Karpas-422 (cell line): Measurements from ENCODE around the gene HOXC11. TPM values are rescaled to one million over a fixed set of nuclear protein-coding genes. Genes with fewer than 3 reads are reported as not detected.

Experiments used
- DNase-seq: peaks from one replicate; pipeline ENCODE4 v3.0.0-alpha.2; 2015
- H2AFZ ChIP-seq: fragments of 200-600 bp; sonication (generic); 2 replicates; pipeline ENCODE4 v1.6.1; 2014; ENCODE audit warnings: antibody characterized with exemption, low read length, mixed read lengths
- H3K27ac ChIP-seq: fragments of 200-600 bp; sonication (generic); 2 replicates; pipeline ENCODE4 v1.5.1; 2014; ENCODE audit warnings: mild to moderate bottlenecking, low read length, moderate library complexity
- H3K27me3 ChIP-seq: fragments of 200-600 bp; sonication (generic); 2 replicates; pipeline ENCODE4 v1.6.1; 2014; ENCODE audit warnings: low read length, mixed read lengths
- H3K36me3 ChIP-seq: fragments of 200-600 bp; sonication (generic); 2 replicates; pipeline ENCODE4 v1.6.1; 2014; ENCODE audit warnings: low read length, mixed read lengths; ENCODE audit not compliant: insufficient read depth
- H3K4me1 ChIP-seq: fragments of 200-600 bp; sonication (generic); 2 replicates; pipeline ENCODE4 v1.6.1; 2014; ENCODE audit warnings: mild to moderate bottlenecking, low read length, mixed read lengths
- H3K4me2 ChIP-seq: fragments of 200-600 bp; sonication (generic); 2 replicates; pipeline ENCODE4 v1.6.1; 2014; ENCODE audit warnings: low read length, low read depth, mild to moderate bottlenecking; ENCODE audit not compliant: poor library complexity, severe bottlenecking
- H3K4me3 ChIP-seq: fragments of 200-600 bp; sonication (generic); 2 replicates; pipeline ENCODE4 v1.5.1; 2014; ENCODE audit warnings: mild to moderate bottlenecking, antibody characterized with exemption, low read length, mixed read lengths
- H3K79me2 ChIP-seq: fragments of 200-600 bp; sonication (generic); 2 replicates; pipeline ENCODE4 v1.6.1; 2014; ENCODE audit warnings: mild to moderate bottlenecking, low read length, mixed read lengths
- H3K9ac ChIP-seq: fragments of 200-600 bp; sonication (generic); 2 replicates; pipeline ENCODE4 v1.6.0; 2014; ENCODE audit warnings: low read length
- H3K9me2 ChIP-seq: fragments of 200-600 bp; sonication (generic), shearing (Covaris generic); replicated peaks from 2 replicates; pipeline ENCODE4 v1.6.0; 2014; ENCODE audit warnings: mild to moderate bottlenecking, low read length, moderate library complexity; ENCODE audit not compliant: insufficient read depth
- H3K9me3 ChIP-seq: fragments of 300-700, 200-600 bp; sonication (generic); 2 replicates; pipeline ENCODE4 v1.6.1; 2014; ENCODE audit warnings: low read length, mixed read lengths
- H4K20me1 ChIP-seq: fragments of 200-600 bp; sonication (generic); 2 replicates; pipeline ENCODE4 v1.6.1; 2014; ENCODE audit warnings: mild to moderate bottlenecking, antibody characterized with exemption, low read length, low read depth; ENCODE audit not compliant: insufficient read depth
- total RNA-seq: library from RNA; depleted of rRNA; stranded (reverse); fragments of >200 nt; shearing (Covaris generic); gene quantifications from 2 replicates; pipeline ENCODE4 v1.2.3, GENCODE V29; 2014; ENCODE audit warnings: low replicate concordance

HOXC11 gene
- total RNA-seq, 1 experiment from 2014 or later = not detected

DNA sequence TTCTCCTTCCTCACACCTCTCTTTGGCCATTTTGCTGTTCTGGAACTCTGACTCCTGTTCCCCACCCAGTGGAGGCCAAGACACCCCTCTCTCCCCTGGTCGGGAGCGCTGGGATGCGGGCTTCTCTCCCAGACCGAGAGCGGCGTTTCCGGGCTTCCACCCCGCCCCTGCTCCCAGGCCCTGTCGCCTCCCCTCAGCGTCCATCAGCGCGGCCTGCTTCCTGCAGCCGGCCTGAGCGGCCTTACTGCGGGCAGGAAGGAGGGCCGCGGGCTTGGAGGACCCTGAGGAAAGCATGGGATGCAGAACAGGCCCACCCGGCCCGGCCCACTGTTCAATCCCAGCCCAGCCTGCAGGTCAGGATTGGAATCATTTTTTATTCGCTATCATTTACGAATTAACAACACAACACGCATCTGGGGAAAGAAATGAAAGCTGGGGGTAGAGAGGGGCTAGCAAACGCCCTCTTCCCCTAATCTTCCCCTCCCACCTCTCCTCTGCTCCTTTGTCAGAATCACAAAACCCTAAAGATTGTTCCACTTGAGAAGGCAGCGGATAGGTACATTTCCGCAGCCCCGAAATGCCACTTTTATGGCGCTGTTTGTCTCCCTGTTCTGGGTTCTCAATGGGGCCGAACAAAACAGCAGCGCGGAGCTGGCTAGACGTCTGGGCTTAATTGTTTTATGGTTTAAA, 32.1 kb downstream of the HOXC11 start:
- no peak overlapping the region for H3K4me3 ChIP-seq
- H3K4me2 ChIP-seq = no peak overlapping the region
- no peaks in the 10 kb centered on the region for H3K27me3 ChIP-seq
- no peaks in the 10 kb centered on the region for H3K36me3 ChIP-seq
- H3K27ac ChIP-seq = no peak overlapping the region
- no peaks in the 10 kb centered on the region for H3K9me3 ChIP-seq
- peaks cover 8% of the 10 kb centered on the region for H3K4me1 ChIP-seq
- no peak overlapping the region for H3K9ac ChIP-seq
- DNase-seq = no peak
- no peaks in the 10 kb centered on the region for H4K20me1 ChIP-seq
- no peaks in the 10 kb centered on the region for H3K79me2 ChIP-seq
- H3K9me2 ChIP-seq = no peaks in the 10 kb centered on the region
- no peak overlapping the region for H2AFZ ChIP-seq

DNA sequence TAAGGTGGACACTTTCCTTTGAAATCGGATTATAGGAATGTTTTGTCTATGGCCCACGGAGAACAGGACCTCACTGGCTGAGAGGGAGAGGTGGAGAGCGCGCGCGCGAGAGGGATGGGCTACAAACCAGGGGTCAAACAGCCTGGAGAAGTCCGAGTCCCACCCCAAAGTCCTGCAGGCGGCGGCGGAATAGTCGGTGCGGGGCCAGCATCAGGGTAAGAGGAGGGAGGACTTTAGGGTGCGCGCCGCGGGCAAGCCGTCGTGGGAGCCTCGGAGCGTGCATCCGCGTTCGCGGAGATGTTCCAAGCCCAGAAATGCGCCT, 32.6 kb downstream of the HOXC11 start:
- H3K36me3 ChIP-seq = no peaks in the 10 kb centered on the region
- no peak overlapping the region for H3K9ac ChIP-seq
- H3K27me3 ChIP-seq = no peaks in the 10 kb centered on the region
- no peaks in the 10 kb centered on the region for H3K79me2 ChIP-seq
- H3K27ac ChIP-seq = no peak overlapping the region
- H3K4me1 ChIP-seq = peaks cover 8% of the 10 kb centered on the region
- H4K20me1 ChIP-seq = no peaks in the 10 kb centered on the region
- H3K9me3 ChIP-seq = no peaks in the 10 kb centered on the region
- no peaks in the 10 kb centered on the region for H3K9me2 ChIP-seq
- DNase-seq = no peak
- no peak overlapping the region for H3K4me2 ChIP-seq
- no peak overlapping the region for H3K4me3 ChIP-seq
- H2AFZ ChIP-seq = no peak overlapping the region

DNA sequence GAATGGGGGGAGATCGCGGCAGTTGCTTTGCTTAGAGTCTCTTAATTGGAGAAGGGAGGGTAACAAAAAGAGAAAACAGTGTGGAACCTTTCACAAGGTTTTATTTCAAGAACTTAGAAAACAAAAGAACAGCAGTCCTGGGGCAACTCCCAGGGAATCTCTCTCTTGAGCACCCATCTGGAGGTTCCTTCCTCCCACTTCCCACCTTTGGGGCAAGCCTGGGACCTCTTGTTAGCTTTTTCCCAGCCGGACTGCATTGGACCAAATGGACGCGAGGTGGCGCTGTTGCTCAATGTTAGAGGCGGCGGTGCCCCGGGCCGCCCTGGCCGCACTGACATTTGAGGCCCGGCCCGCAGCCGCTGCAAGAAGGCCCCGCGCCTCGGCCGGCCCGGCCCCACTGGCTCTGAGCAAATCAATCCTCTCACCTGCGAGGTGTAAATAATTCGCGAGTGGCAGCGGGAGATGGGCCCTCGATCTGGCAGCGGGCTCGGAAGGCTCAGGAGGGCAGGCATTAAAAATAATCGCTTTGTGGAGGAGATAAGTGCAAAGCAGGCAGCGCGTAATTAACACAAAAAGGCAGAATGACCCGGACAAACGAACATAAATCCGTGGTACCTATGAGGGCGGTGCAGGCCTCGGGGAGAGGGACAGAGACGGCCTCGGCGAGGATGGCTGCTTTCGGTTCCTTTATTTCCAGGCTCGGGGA, 33.1 kb downstream of the HOXC11 start:
- peak; percentile 93 for DNase-seq
- no peaks in the 10 kb centered on the region for H3K27me3 ChIP-seq
- peak overlapping the region; percentile 71; the same call in 1 of the 2 replicates for H2AFZ ChIP-seq
- H3K4me3 ChIP-seq = peak overlapping the region; percentile 53
- no peaks in the 10 kb centered on the region for H3K79me2 ChIP-seq
- H4K20me1 ChIP-seq = no peaks in the 10 kb centered on the region
- no peaks in the 10 kb centered on the region for H3K36me3 ChIP-seq
- no peaks in the 10 kb centered on the region for H3K9me3 ChIP-seq
- peak overlapping the region; percentile 74 for H3K4me2 ChIP-seq
- H3K9ac ChIP-seq = peak overlapping the region; percentile 66
- H3K27ac ChIP-seq = no peak overlapping the region
- no peaks in the 10 kb centered on the region for H3K9me2 ChIP-seq
- peaks cover 11% of the 10 kb centered on the region for H3K4me1 ChIP-seq

DNA sequence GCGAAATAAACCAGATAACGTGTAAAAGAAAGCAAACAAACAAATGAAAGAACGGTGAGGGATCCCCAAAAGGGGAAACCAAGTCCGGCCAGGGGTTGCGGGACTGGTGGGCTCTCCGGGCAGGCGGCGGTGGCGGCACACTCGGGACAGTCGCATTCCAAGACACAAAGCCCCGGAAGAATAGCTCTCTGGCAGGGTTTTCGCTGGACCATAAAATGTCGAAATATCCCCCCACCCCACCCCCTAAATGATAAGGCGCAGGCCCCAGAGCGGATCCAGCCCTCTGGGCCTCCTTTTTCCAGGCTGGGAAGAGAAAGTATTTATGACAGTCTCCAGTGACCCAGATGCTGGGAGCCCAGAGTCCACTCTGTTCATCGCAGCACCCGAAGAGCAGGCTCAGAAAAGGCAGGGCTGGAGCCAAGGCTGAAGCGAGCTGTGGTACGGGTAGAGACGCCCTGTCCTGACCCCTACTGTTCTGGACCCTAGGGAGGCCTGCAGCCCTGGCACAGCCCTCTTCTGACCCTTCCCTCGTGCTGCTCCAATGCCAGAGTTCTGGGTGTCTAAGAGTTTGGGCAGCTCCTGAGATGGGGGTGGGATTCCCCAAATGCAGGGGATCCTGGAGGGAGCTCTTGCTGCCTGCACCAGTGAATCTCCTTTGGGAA, 33.8 kb downstream of the HOXC11 start:
- no peak for DNase-seq
- Histone ChIP-seq H3K4me2 (peak overlapping the region; percentile 74), H3K36me3 (no peaks in the 10 kb centered on the region), H3K27ac (no peak overlapping the region), H3K27me3 (no peaks in the 10 kb centered on the region), H2AFZ (peak overlapping the region; percentile 71; the same call in 1 of the 2 replicates), H3K4me1 (peaks cover 18% of the 10 kb centered on the region), H3K9ac (peak overlapping the region; percentile 66), H4K20me1 (no peaks in the 10 kb centered on the region), H3K79me2 (no peaks in the 10 kb centered on the region), H3K9me2 (no peaks in the 10 kb centered on the region), H3K9me3 (no peaks in the 10 kb centered on the region), H3K4me3 (peak overlapping the region; percentile 53)

DNA sequence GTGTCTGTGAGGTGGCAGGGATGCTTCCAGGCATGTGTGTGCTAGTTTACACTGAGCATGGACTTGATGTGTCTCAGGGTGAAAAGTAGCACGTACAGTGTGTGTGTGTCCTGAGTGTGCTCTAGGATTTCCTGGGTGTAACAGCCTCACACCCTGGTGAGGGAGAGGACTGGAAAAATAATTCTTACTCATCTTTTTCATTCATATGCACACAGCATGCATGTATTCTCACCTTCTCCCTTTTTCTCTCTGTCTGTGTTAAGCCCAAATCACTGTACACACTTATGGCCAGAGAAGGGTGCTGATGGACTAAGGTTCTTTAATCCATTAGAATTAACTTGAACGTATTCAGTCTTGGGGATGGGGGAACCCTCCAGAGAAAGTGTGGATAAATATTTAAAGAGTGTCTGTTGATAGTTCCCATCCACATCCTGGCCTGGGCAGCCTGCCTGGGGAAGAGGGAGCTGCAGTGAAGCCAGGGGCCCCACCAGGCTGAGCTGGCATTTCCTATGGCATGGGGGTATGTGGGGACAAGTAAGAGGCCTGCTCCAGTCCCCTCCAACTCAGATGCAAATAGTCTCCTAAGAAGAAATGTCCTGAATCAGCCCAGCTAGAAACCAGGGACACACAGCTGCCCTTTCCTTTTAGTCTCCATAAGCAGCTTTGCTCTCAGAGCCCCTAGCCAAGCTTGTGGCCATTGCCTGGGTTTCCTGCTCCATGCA, 34.8 kb downstream of the HOXC11 start:
- no peaks in the 10 kb centered on the region for H4K20me1 ChIP-seq
- no peak overlapping the region for H3K4me2 ChIP-seq
- H3K79me2 ChIP-seq = no peaks in the 10 kb centered on the region
- H3K27ac ChIP-seq = no peak overlapping the region
- no peak overlapping the region for H2AFZ ChIP-seq
- H3K27me3 ChIP-seq = no peaks in the 10 kb centered on the region
- no peak overlapping the region for H3K4me3 ChIP-seq
- H3K9me3 ChIP-seq = no peaks in the 10 kb centered on the region
- H3K9me2 ChIP-seq = no peaks in the 10 kb centered on the region
- peaks cover 19% of the 10 kb centered on the region for H3K4me1 ChIP-seq
- no peak for DNase-seq
- H3K9ac ChIP-seq = no peak overlapping the region
- no peaks in the 10 kb centered on the region for H3K36me3 ChIP-seq

DNA sequence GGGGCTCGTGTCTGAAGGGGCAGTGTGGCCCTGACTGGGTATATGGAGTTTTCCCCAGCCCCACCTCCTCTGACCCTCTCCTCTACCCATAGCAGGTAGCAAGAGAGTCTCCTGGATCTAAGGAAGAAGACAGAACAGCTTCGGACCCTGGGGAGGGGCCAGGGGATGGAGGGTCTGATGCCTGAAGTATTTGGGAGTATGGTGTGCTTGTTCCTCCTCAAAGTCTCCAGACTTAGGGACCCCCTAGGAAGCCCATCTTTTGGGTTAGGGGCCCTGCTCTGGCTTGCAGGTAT, 35.3 kb downstream of the HOXC11 start:
- Histone ChIP-seq H3K9ac (no peak overlapping the region), H2AFZ (no peak overlapping the region), H3K9me3 (no peaks in the 10 kb centered on the region), H3K4me1 (peaks cover 19% of the 10 kb centered on the region), H4K20me1 (no peaks in the 10 kb centered on the region), H3K4me2 (no peak overlapping the region), H3K36me3 (no peaks in the 10 kb centered on the region), H3K4me3 (no peak overlapping the region), H3K9me2 (no peaks in the 10 kb centered on the region), H3K27ac (no peak overlapping the region), H3K27me3 (no peaks in the 10 kb centered on the region), H3K79me2 (no peaks in the 10 kb centered on the region)
- DNase-seq = no peak

DNA sequence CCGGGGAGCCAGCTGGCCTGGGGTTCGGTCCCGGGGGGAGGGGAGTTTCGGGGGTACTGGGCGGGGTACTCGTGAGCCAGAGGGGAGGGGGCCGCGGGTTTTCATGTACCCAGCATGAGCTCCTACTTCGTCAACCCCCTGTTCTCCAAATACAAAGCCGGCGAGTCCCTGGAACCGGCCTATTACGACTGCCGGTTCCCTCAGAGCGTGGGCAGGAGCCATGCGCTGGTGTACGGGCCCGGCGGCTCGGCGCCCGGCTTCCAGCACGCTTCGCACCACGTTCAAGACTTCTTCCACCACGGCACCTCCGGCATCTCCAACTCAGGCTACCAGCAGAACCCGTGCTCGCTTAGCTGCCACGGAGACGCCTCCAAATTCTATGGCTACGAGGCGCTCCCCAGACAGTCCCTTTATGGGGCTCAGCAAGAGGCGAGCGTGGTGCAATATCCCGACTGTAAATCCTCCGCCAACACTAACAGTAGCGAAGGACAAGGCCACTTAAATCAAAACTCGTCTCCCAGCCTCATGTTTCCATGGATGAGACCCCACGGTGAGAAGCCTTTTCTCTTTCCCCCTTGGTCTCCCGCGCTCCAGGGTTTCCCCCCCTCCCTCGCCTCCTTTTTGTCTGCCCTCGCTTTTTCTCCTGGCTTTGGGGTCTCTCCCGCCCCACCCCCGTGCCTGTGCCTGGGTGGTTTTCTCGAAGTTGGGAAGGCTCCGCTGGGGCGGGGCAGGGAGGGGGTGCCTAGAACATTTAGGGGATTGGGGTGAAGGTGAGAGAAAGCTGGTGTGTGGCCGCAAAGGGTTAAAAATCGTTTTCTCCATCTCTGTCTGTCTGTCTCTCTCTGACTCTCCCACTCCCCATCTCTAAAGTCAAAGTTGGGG, 36.5 kb downstream of the HOXC11 start:
- H2AFZ ChIP-seq = no peak overlapping the region
- no peaks in the 10 kb centered on the region for H4K20me1 ChIP-seq
- H3K9ac ChIP-seq = no peak overlapping the region
- no peaks in the 10 kb centered on the region for H3K27me3 ChIP-seq
- H3K9me3 ChIP-seq = no peaks in the 10 kb centered on the region
- H3K27ac ChIP-seq = no peak overlapping the region
- H3K4me3 ChIP-seq = no peak overlapping the region
- peaks cover 19% of the 10 kb centered on the region for H3K4me1 ChIP-seq
- H3K79me2 ChIP-seq = no peaks in the 10 kb centered on the region
- no peak overlapping the region for H3K4me2 ChIP-seq
- no peak for DNase-seq
- no peaks in the 10 kb centered on the region for H3K9me2 ChIP-seq
- no peaks in the 10 kb centered on the region for H3K36me3 ChIP-seq
